Stomach (tissue), 4 donors: ENCODE measurements around the gene MLEC.

ENCODE experiments used
- CTCF ChIP-seq, 7 experiments: fragments of 450-650 bp in 4 of 7; fragments of 200-600 bp in 3 of 7; sonication (generic) in 3 of 7; IDR thresholded peaks; one replicate each; pipeline ENCODE4 v1.5.1; 2016 to 2019; ENCODE audit warnings: antibody characterized with exemption in 7 of 7, control low read depth in 2 of 7, mild to moderate bottlenecking in 1 of 7
- EP300 ChIP-seq: sonication (generic); formaldehyde crosslinking; IDR thresholded peaks from one replicate; pipeline ENCODE4 v1.6.1; 2017; ENCODE audit warnings: antibody characterized with exemption
- POLR2AphosphoS5 ChIP-seq, 3 donors: sonication (generic); formaldehyde crosslinking; IDR thresholded peaks; one replicate each; pipeline ENCODE4 v1.6.1; 2016; ENCODE audit warnings: antibody characterized with exemption in 3 of 3

DNA sequence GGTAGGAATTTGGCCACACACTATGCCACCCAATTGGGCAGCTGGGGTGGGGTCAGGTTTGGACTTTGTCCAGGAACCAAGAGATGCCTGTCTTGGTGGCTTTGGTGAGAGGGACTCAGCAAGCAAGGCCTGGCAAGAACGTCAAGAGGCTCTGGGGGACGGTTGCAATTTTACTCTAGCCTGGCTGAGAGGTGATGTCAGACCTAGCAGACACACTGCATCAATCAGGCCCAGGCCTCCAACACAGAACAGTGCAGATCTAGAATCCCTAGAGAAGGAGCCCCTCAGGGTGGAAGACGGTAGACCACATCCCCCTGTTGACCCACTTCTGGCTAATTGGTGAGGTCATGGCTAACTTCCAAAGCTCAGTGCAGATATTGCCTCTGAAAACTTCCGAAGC is 21.7 kb downstream of the MLEC start:
- TF ChIP-seq CTCF (IDR thresholded peaks at IDR 0.05): no peak
- no peak for TF ChIP-seq POLR2AphosphoS5 (IDR thresholded peaks at IDR 0.05)
- TF ChIP-seq EP300: no peak
